Stomach (tissue), 9 donors: ENCODE data around the gene PDCD1. TPM values are rescaled to one million over a fixed set of nuclear protein-coding genes. Genes with fewer than 3 reads are reported as not detected.
"Not testable (repeated sequence)": the region's sequence is repeated elsewhere in the genome, so short reads cannot be mapped to it uniquely, and the experiment has no call there.

ENCODE experiments used
- DNase-seq, 2 donors: peaks; one replicate each; pipeline versions ENCODE4 v3.0.0 to v3.0.0-alpha.2; 2013 to 2019
- H3K27ac ChIP-seq, 5 donors: fragments of 200-600 bp in 4 of 5; sonication (generic) in 4 of 5; one replicate each; pipeline ENCODE4 v1.5.1; 2013 to 2019; ENCODE audit warnings: mild to moderate bottlenecking in 1 of 5, moderate library complexity in 1 of 5
- H3K27me3 ChIP-seq, 3 donors: fragments of 200-600 bp; sonication (generic); one replicate each; pipeline ENCODE4 v1.5.1; 2017 to 2019; ENCODE audit warnings: mixed run types in 1 of 3
- H3K36me3 ChIP-seq, 4 donors: fragments of 200-600 bp; sonication (generic); 1 replicate in 3 of 4; 2 replicates in 1 of 4; pipeline ENCODE4 v1.5.1; 2016 to 2019
- H3K4me1 ChIP-seq, 4 donors: fragments of 200-600 bp; sonication (generic); one replicate each; pipeline ENCODE4 v1.5.1; 2016 to 2019
- H3K4me3 ChIP-seq, 4 donors: fragments of 200-600 bp; sonication (generic) in 3 of 4; one replicate each; pipeline ENCODE4 v1.5.1; 2016 to 2019; ENCODE audit warnings: mild to moderate bottlenecking in 1 of 4
- H3K9me3 ChIP-seq, 4 donors: fragments of 200-600 bp; sonication (generic); one replicate each; pipeline ENCODE4 v1.5.1; 2016 to 2019
- CTCF ChIP-seq, 7 experiments: fragments of 450-650 bp in 4 of 7; fragments of 200-600 bp in 3 of 7; sonication (generic) in 3 of 7; IDR thresholded peaks; one replicate each; pipeline ENCODE4 v1.5.1; 2016 to 2019; ENCODE audit warnings: antibody characterized with exemption in 7 of 7, control low read depth in 2 of 7, mild to moderate bottlenecking in 1 of 7
- EP300 ChIP-seq: sonication (generic); formaldehyde crosslinking; IDR thresholded peaks from one replicate; pipeline ENCODE4 v1.6.1; 2017; ENCODE audit warnings: antibody characterized with exemption
- POLR2A ChIP-seq, 4 donors: fragments of 450-650 bp; IDR thresholded peaks; one replicate each; pipeline ENCODE4 v1.6.1; 2016; ENCODE audit warnings: antibody characterized with exemption in 4 of 4, control low read depth in 2 of 4, mild to moderate bottlenecking in 1 of 4, moderate library complexity in 1 of 4
- POLR2AphosphoS5 ChIP-seq, 3 donors: sonication (generic); formaldehyde crosslinking; IDR thresholded peaks; one replicate each; pipeline ENCODE4 v1.6.1; 2016; ENCODE audit warnings: antibody characterized with exemption in 3 of 3
- WGBS, 5 donors: extraction: QIAGEN DNeasy Blood & Tissue Kit in 3 of 5; methylation state at CpG; one replicate each; pipeline versions ENCODE4 v1.1.5 to v1.1.7; 2013 to 2018; 5-methylcytosine and 5-hydroxymethylcytosine counted together
- intact Hi-C: fragments of 100-400 bp; cut with DNase I; formaldehyde crosslinking; loops from one replicate; pipeline ENCODE4 v1.15.1; 2023; ENCODE audit warnings: low total_unique reads
- polyA plus RNA-seq, 3 donors: library from polyadenylated mRNA; stranded (reverse); fragments of 200-250 nt; gene quantifications; one replicate each; pipeline ENCODE4 v1.2.3, GENCODE V29; 2013
- total RNA-seq, 5 donors: library from RNA; depleted of rRNA; stranded (reverse); fragments of >200 nt; gene quantifications; one replicate each; pipeline versions ENCODE4 v1.1.0 to v1.2.3, GENCODE V29; 2014 to 2016
- donor health status: healthy with polysubstance abuse.
- donor health status: Bipolar disorder and iron deficiency.
- donor health status: healthy.

The PDCD1 gene
- total and polyA plus RNA-seq, 8 donors = 0.18 to 2.2 (median 0.60) TPM; not detected in 3

GRCh38 chr2:241837197-241837965 lies 21.3 kb downstream of the PDCD1 start:
- peaks cover 0 to 3% (median 0%) of the 10 kb centered on the region in 4 donors for H3K4me1 ChIP-seq
- intact Hi-C loops = no loop called here
- peaks cover 0 to 14% (median 0%) of the 10 kb centered on the region in 3 donors for H3K27me3 ChIP-seq
- no peaks in the 10 kb centered on the region for H3K36me3 ChIP-seq
- no peak overlapping the region for H3K27ac ChIP-seq
- TF ChIP-seq POLR2AphosphoS5 (IDR thresholded peaks at IDR 0.05) = no peak
- TF ChIP-seq CTCF (IDR thresholded peaks at IDR 0.05) = no peak
- TF ChIP-seq EP300 = no peak
- H3K9me3 ChIP-seq = no peaks in the 10 kb centered on the region
- no peak overlapping the region for H3K4me3 ChIP-seq
- DNase-seq = no peak
- 51 to 65% (median 55%) methylated on average over 13 of the region's 13 CpGs for WGBS, 5 donors

DNA sequence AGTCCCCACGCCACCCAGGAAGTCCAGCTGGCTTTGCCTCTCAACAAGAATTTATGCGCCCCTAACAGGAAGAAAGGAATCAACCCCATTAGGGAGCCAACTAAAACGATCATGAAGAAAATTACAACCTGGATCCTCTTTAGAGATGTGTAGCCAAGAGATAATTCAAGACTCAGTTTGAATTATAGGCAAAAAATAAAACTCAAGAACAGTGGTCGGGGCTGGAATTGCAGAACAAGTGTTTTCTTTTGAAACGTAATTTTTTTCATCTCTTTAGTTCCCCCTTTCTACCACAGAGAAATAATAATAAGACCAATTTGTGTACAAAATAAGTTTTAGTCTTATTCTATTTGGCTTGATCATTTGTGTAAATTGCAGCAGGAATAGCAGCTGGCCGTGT lies 22.4 kb downstream of the PDCD1 start:
- intact Hi-C loops = no loop called here
- H3K4me1 ChIP-seq = peaks cover 0 to 3% (median 0%) of the 10 kb centered on the region in 4 donors
- H3K9me3 ChIP-seq = no peaks in the 10 kb centered on the region
- H3K36me3 ChIP-seq = no peaks in the 10 kb centered on the region
- H3K4me3 ChIP-seq = no peak overlapping the region
- no peak for DNase-seq
- WGBS, 5 donors = 54 to 62% (median 59%) methylated on average over 6 of the region's 6 CpGs
- no peak overlapping the region for H3K27ac ChIP-seq
- TF ChIP-seq CTCF (IDR thresholded peaks at IDR 0.05) (no peak), POLR2A (IDR thresholded peaks at IDR 0.05) (no peak), POLR2AphosphoS5 (IDR thresholded peaks at IDR 0.05) (no peak), EP300 (no peak)
- H3K27me3 ChIP-seq = peaks cover 0 to 16% (median 0%) of the 10 kb centered on the region in 3 donors

DNA sequence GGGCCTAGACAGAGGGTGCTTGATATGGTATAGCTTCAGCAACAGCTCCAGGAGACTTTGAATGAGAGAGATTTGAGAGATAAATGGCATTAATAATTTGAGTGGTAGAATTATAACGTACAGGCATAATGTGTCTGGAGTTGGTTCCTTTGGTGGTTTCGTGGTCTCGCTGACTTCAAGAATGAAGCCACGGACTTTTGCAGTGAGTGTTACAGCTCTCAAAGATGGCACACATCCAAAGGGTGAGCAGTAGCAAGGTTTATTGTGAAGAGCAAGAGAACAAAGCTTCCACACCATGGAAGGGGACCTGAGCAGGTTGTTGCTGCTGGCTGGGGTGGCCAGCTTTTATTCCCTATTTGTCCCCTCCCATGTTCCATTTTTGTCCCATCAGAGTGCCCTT lies 23.1 kb downstream of the PDCD1 start:
- WGBS, 5 donors = 69 to 82% (median 71%) methylated on average over 4 of the region's 4 CpGs
- intact Hi-C loops = no loop called here
- H3K27me3 ChIP-seq = peaks cover 0 to 16% (median 0%) of the 10 kb centered on the region in 3 donors
- H3K9me3 ChIP-seq = no peaks in the 10 kb centered on the region
- TF ChIP-seq CTCF (IDR thresholded peaks at IDR 0.05) (no peak), EP300 (no peak), POLR2AphosphoS5 (IDR thresholded peaks at IDR 0.05) (no peak), POLR2A (IDR thresholded peaks at IDR 0.05) (no peak)
- H3K4me3 ChIP-seq = no peak overlapping the region
- peaks cover 0 to 3% (median 0%) of the 10 kb centered on the region in 4 donors for H3K4me1 ChIP-seq
- H3K36me3 ChIP-seq = no peaks in the 10 kb centered on the region
- no peak for DNase-seq
- no peak overlapping the region for H3K27ac ChIP-seq

DNA sequence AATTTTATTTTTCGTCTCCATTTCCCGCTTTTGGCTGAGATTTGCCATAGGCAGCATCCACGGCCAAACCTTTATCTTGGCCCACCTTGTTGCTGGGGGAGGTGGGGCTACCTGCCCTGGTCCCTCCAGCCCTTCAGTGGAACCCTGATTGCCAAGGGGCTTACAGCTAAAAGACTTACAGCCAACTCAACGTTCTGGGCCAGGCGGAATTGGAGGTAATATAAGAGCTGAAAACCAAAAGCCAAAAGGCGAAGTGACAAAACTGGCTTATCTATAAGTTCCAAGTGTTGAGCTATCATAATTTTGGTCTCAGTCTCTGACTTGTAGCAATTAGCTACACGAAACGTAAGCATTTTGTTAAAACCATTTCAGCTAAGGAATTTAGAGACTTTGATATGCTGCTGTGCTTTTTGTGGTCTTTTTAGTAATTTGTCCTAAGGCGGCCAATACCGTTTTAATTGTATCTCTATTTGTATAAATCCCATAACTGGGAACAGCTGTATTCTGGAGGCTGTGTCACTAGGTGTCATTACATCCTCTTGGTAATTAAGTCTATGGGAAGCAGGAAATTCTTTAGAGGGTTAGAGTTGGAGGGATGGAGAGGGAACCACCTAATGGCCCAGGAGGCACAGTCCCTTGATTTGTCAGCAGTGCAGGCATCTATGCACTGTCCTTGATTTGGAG lies 24.0 kb downstream of the PDCD1 start:
- no peak overlapping the region for H3K27ac ChIP-seq
- 90 to 95% (median 91%) methylated on average over 10 of the region's 10 CpGs for WGBS, 5 donors
- H3K9me3 ChIP-seq = no peaks in the 10 kb centered on the region
- peaks cover 0 to 16% (median 0%) of the 10 kb centered on the region in 3 donors for H3K27me3 ChIP-seq
- no peak for TF ChIP-seq POLR2A (IDR thresholded peaks at IDR 0.05)
- no peak for TF ChIP-seq EP300
- no peak for TF ChIP-seq CTCF (IDR thresholded peaks at IDR 0.05)
- no peak for TF ChIP-seq POLR2AphosphoS5 (IDR thresholded peaks at IDR 0.05)
- H3K4me3 ChIP-seq = no peak overlapping the region
- intact Hi-C loops = no loop called here
- DNase-seq = no peak
- H3K36me3 ChIP-seq = no peaks in the 10 kb centered on the region
- peaks cover 0 to 3% (median 0%) of the 10 kb centered on the region in 4 donors for H3K4me1 ChIP-seq

DNA sequence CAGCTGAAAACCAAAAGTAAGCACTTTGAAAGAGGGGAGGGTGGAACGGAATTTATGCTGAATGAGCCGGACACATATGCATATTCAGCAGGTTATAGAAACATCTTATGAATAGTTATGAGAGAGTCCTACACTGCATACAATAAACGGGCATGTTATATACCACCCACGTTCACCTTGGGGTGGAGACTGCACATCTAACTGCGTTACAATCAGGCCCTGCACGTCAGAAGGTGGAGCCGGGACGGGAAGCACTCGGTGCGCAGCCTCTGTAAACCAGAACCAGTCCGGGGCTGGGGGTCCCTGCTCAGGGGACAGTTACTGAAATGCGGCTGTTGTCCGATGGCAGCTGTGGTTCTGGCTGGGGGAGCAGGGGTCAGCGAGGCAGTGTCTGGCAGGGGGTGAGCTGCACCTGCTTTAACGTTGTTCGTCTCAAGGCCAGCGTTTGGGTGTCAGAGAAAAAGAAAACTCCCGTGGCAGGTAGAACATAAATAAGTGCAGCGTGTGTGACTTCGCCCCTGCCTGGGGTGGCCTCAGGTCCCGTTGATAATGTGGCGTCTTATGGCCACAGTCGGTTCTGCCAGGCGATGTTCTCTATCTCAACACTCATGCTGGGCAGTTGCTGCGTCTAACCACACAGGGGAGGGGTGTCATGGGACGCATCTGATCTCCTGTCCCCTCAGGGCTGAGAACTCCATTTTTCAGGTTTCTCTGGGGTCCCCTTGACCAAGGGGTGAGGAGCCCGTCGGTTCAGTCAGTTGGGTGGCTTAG lies 24.8 kb downstream of the PDCD1 start:
- DNase-seq, H3K36me3 ChIP-seq, H3K27ac ChIP-seq, H3K4me3 ChIP-seq, H3K9me3 ChIP-seq, intact Hi-C loops, H3K4me1 ChIP-seq: not testable (repeated sequence)
- WGBS, 5 donors = 75 to 88% (median 83%) methylated on average over 19 to 28 of the region's 28 CpGs
- peaks cover 0 to 16% (median 0%) of the 10 kb centered on the region in 3 donors for H3K27me3 ChIP-seq
